GM12878 (cell line): ENCODE measurements around the gene TCF12. TPM values are rescaled to one million over a fixed set of nuclear protein-coding genes. Genes with fewer than 3 reads are reported as not detected.

Experiments
- ATAC-seq: fragments of 200-7000 bp; cut with Tn5 transposase; 3 replicates; pipeline ENCODE4 v1.9.1; 2020; ENCODE audit warnings: mild to moderate bottlenecking, moderate library complexity
- BruUV-seq: library from RNA; stranded (reverse); fragments of 400-500 nt; replicated peaks from 2 replicates; lab custom pipeline; 2021; lab: Mats Ljungman, UMichigan
- CTCF ChIA-PET: fragments of 300-600 bp; sonication (Branson Sonifier 250); formaldehyde crosslinking; extraction: SDS; loops from one replicate; lab custom pipeline; 2021; ENCODE audit warnings: inconsistent platforms; lab: Yijun Ruan, JAX
- POLR2A ChIA-PET: fragments of 350-600 bp; formaldehyde crosslinking; extraction: SDS; loops from one replicate; lab custom pipeline; 2021; ENCODE audit warnings: inconsistent platforms; lab: Charles Lee
- RAD21 ChIA-PET: fragments of 300-600 bp; sonication (Branson Sonifier 250); formaldehyde crosslinking; loops from one replicate; lab custom pipeline; 2023; ENCODE audit warnings: antibody characterized with exemption; ENCODE audit not compliant: unreplicated experiment; lab: Charles Lee
- SMC1A ChIA-PET: fragments of 300-600 bp; sonication (Branson Sonifier 250); formaldehyde crosslinking; loops from one replicate; lab custom pipeline; 2023; ENCODE audit not compliant: unreplicated experiment, uncharacterized antibody; lab: Charles Lee
- DNase-seq: peaks from one replicate; pipeline ENCODE4 v3.0.0-alpha.2; 2011; ENCODE audit warnings: low read depth, low spot score
- FAIRE-seq: peaks from 3 replicates; lab custom pipeline; 2011; peaks lifted over from hg19 to GRCh38; lab: Jason Lieb, UNC
- H2AFZ ChIP-seq: 2 replicates; pipeline ENCODE4 v1.6.0; 2011; ENCODE audit warnings: low read depth, low read length, control low read depth; ENCODE audit not compliant: control insufficient read depth
- H3K27ac ChIP-seq: 2 replicates; pipeline ENCODE4 v1.5.1; 2011; ENCODE audit warnings: control low read depth; ENCODE audit not compliant: control insufficient read depth, insufficient read depth
- H3K27me3 ChIP-seq, 2 experiments: replicated peaks in 1 of 2; 2 replicates each; pipeline versions ENCODE4 v1.6.0 to v1.6.1; 2011; ENCODE audit warnings: low read length in 1 of 2; ENCODE audit not compliant: control insufficient read depth in 2 of 2, insufficient read depth in 2 of 2
- H3K36me3 ChIP-seq, 2 experiments: 2 replicates each; pipeline ENCODE4 v1.5.1; 2011; ENCODE audit warnings: low read length in 1 of 2; ENCODE audit not compliant: control insufficient read depth in 2 of 2, insufficient read depth in 2 of 2
- H3K4me1 ChIP-seq: 2 replicates; pipeline ENCODE4 v1.6.1; 2011; ENCODE audit warnings: mild to moderate bottlenecking, low read length, moderate library complexity, mixed read lengths; ENCODE audit not compliant: control insufficient read depth, insufficient read depth
- H3K4me2 ChIP-seq: 2 replicates; pipeline ENCODE4 v1.6.0; 2011; ENCODE audit warnings: control low read depth; ENCODE audit not compliant: control insufficient read depth, insufficient read depth
- H3K4me3 ChIP-seq: fragments of 200-600 bp; sonication (generic); 2 replicates; pipeline ENCODE4 v1.5.1; 2016
- H3K79me2 ChIP-seq: 2 replicates; pipeline ENCODE4 v1.6.0; 2011; ENCODE audit warnings: low read length; ENCODE audit not compliant: control insufficient read depth, insufficient read depth
- H3K9ac ChIP-seq: 2 replicates; pipeline ENCODE4 v1.8.0; 2011; ENCODE audit warnings: low read length, control low read depth, mixed read lengths; ENCODE audit not compliant: control insufficient read depth, insufficient read depth
- H3K9me3 ChIP-seq: replicated peaks from 3 replicates; pipeline ENCODE4 v1.5.1; 2011; ENCODE audit warnings: mild to moderate bottlenecking, low read length; ENCODE audit not compliant: control insufficient read depth, insufficient read depth
- H4K20me1 ChIP-seq: 2 replicates; pipeline ENCODE4 v1.6.0; 2011; ENCODE audit not compliant: control insufficient read depth, insufficient read depth
- CBX3 ChIP-seq: fragments of 200-600 bp; sonication (generic); IDR thresholded peaks from 2 replicates; pipeline ENCODE4 v1.6.1; 2016; ENCODE audit warnings: low read depth, borderline replicate concordance
- CTCF ChIP-seq, 3 experiments: IDR thresholded peaks in 2 of 3; conservative IDR thresholded peaks in 1 of 3; 2 replicates each; pipeline ENCODE4 v1.5.1; 2011; ENCODE audit warnings: low read depth in 3 of 3, low read length in 3 of 3, mild to moderate bottlenecking in 3 of 3, control low read depth in 2 of 3, moderate library complexity in 2 of 3, inconsistent platforms in 1 of 3, mixed read lengths in 1 of 3; ENCODE audit not compliant: control insufficient read depth in 2 of 3, insufficient read depth in 1 of 3; ENCODE audit errors: extremely low read depth in 1 of 3
- GABPA ChIP-seq: IDR thresholded peaks from 2 replicates; pipeline ENCODE4 v1.6.1; 2014; ENCODE audit warnings: antibody characterized with exemption, low read depth, mild to moderate bottlenecking, inconsistent platforms
- HSF1 ChIP-seq: fragments of 150-350 bp; IDR thresholded peaks from 2 replicates; pipeline ENCODE4 v1.6.1; 2014; ENCODE audit warnings: mild to moderate bottlenecking, low read depth, low read length
- IRF3 ChIP-seq: fragments of 450-650 bp; IDR thresholded peaks from 2 replicates; pipeline ENCODE4 v1.6.1; 2014; ENCODE audit warnings: mild to moderate bottlenecking
- MYC ChIP-seq: IDR thresholded peaks from 2 replicates; pipeline ENCODE4 v1.6.1; 2011; ENCODE audit warnings: mild to moderate bottlenecking, low read length, moderate library complexity, inconsistent platforms; ENCODE audit not compliant: insufficient read depth, insufficient replicate concordance, insufficient read length, severe bottlenecking
- RELA ChIP-seq: fragments of 450-650 bp; IDR thresholded peaks from 2 replicates; pipeline ENCODE4 v1.8.0; 2014; ENCODE audit warnings: borderline replicate concordance; ENCODE audit not compliant: partially characterized antibody
- ZNF217 ChIP-seq: fragments of 450-650 bp; IDR thresholded peaks from 2 replicates; pipeline ENCODE4 v1.6.1; 2017; ENCODE audit warnings: antibody characterized with exemption, mild to moderate bottlenecking
- ZNF384 ChIP-seq: IDR thresholded peaks from 2 replicates; pipeline ENCODE4 v1.6.1; 2012; ENCODE audit warnings: low read depth, mild to moderate bottlenecking, low read length, improper control_type of control experiment, borderline replicate concordance
- WGBS: methylation state at CpG from one replicate; pipeline ENCODE4 v1.1.6; 2016; ENCODE audit warnings: low lambda C conversion rate; ENCODE audit not compliant: insufficient replicate concordance, insufficient coverage; ENCODE audit errors: missing lambda C conversion rate; 5-methylcytosine and 5-hydroxymethylcytosine counted together
- in situ Hi-C: fragments of 300-500 bp; cut with MboI; formaldehyde crosslinking; loops from 9 replicates; pipeline ENCODE4 v1.14.3; 2018; ENCODE audit warnings: mixed read lengths
- intact Hi-C: fragments of 100-400 bp; cut with micrococcal nuclease; formaldehyde crosslinking; loops from one replicate; pipeline ENCODE4 v1.14.2; 2022; ENCODE audit not compliant: unreplicated experiment
- polyA plus RNA-seq, 11 experiments: library from polyadenylated mRNA; depleted of rRNA in 4 of 11; unstranded in 6 of 11; stranded (reverse) in 5 of 11; fragments of >200 nt; fragmentation: Nextera tagmentation in 4 of 11; fragmentation: Illumina TruSeq in 1 of 11; extraction: Ambion mirVana in 4 of 11; extraction: Trizol in 1 of 11; gene quantifications; 1 replicate in 1 of 11; 2 replicates in 10 of 11; pipeline versions ENCODE4 v1.2.1 to v1.2.3, GENCODE V29; 2011 to 2016; ENCODE audit warnings: inconsistent platforms in 2 of 11, missing spikeins in 2 of 11, low read depth in 1 of 11
- total RNA-seq, 4 experiments: library from RNA; depleted of rRNA in 3 of 4; stranded (reverse); fragments of >200 nt in 3 of 4; fragmentation: Illumina TruSeq in 1 of 4; extraction: Trizol in 1 of 4; gene quantifications; 2 replicates each; pipeline versions ENCODE4 v1.2.1 to v1.2.3, GENCODE V29; 2013 to 2021

TCF12 gene
- total and polyA plus RNA-seq, 10 of the 15 experiments (the other 5 are each of a cell fraction or from before 2014, with no cell fraction given) = 8.2 to 70.9 (median 49.5) TPM

- Histone ChIP-seq H3K9me3 (no peaks in the 10 kb centered on the region; the same call in 1 of the 3 replicates), H3K36me3 (no peaks in the 10 kb centered on the region), H3K4me3 (no peak overlapping the region), H3K4me1 (peaks cover 22% of the 10 kb centered on the region), H3K4me2 (no peak overlapping the region), H3K27me3 (no peaks in the 10 kb centered on the region), H3K79me2 (peaks cover 57% of the 10 kb centered on the region)
- POLR2A ChIA-PET = no interaction called here
- CTCF ChIA-PET = no interaction called here
- intact Hi-C loops = no loop called here
- SMC1A ChIA-PET = interaction anchor here (1.4 kb wide), 1 partner anchor 32 kb away, joined by 3 read pairs; no protein-coding TSS in a partner anchor
- no peak for TF ChIP-seq MYC
- TF ChIP-seq, all 136 proteins: peak for 0
- 62% methylated on average over 1 of the region's 1 CpG for WGBS
- H4K20me1 ChIP-seq = no peaks in the 10 kb centered on the region
- in situ Hi-C loops = no loop called here
- H3K27ac ChIP-seq = no peak overlapping the region
- no peak overlapping the region for H3K9ac ChIP-seq
- DNase-seq = no peak
- RAD21 ChIA-PET = no interaction called here
- H2AFZ ChIP-seq = no peak overlapping the region
- BruUV-seq = no TSS peak
- ATAC-seq = no peak
- no peak for FAIRE-seq
These were observed 47.0 kb downstream of the TCF12 start for GRCh38 chr15:56965231-56966013.

- CTCF ChIA-PET = interaction anchor here (1.4 kb wide), 1 partner anchor 10 kb away, joined by 4 read pairs; no protein-coding TSS in a partner anchor
- Histone ChIP-seq H3K36me3 (no peaks in the 10 kb centered on the region), H3K4me1 (peaks cover 20% of the 10 kb centered on the region; the same call in 1 of the 2 replicates)
- in situ Hi-C loops = no loop called here
- no peak for ATAC-seq
- no peak for DNase-seq
- TF ChIP-seq ZNF384 = no peak
- no peak for TF ChIP-seq IRF3
- no peak for TF ChIP-seq GABPA
- no peak for TF ChIP-seq RELA
- TF ChIP-seq HSF1 = no peak
- TF ChIP-seq CBX3 = no peak
- no peak for TF ChIP-seq ZNF217
- TF ChIP-seq CTCF (IDR thresholded peaks at IDR 0.05 in 2 of 3, conservative IDR thresholded peaks at IDR 0.05 in 1 of 3; ENCODE audit: control insufficient read depth in 2 of 3, extremely low read depth in 1 of 3, insufficient read depth in 1 of 3, low read depth in 3 of 3, low read length in 3 of 3) = no peak
- TF ChIP-seq, all 136 proteins: peak for 0
- ChIA-PET RAD21 (no interaction called here), SMC1A (interaction anchor here (0.7 kb wide), 1 partner anchor 11 kb away, joined by 4 read pairs; no protein-coding TSS in a partner anchor), POLR2A (interaction anchor here (0.9 kb wide), 1 partner anchor 11 kb away, joined by 4 read pairs; no protein-coding TSS in a partner anchor)
- intact Hi-C loops = no loop called here
- Histone ChIP-seq H3K79me2 (peaks cover 52% of the 10 kb centered on the region), H3K4me3 (no peak overlapping the region), H3K4me2 (no peak overlapping the region), H2AFZ (no peak overlapping the region), H3K9ac (no peak overlapping the region), H4K20me1 (no peaks in the 10 kb centered on the region), H3K9me3 (no peaks in the 10 kb centered on the region; the same call in 1 of the 3 replicates), H3K27me3 (no peaks in the 10 kb centered on the region), H3K27ac (no peak overlapping the region)
- 100% methylated on average over 3 of the region's 3 CpGs for WGBS
- FAIRE-seq = no peak
- BruUV-seq = no TSS peak
These were observed 48.9 kb downstream of the TCF12 start for GRCh38 chr15:56967336-56967735.
